Transverse colon (tissue), 4 donors: Measurements from ENCODE around the gene POLK. TPM values are rescaled to one million over a fixed set of nuclear protein-coding genes. Genes with fewer than 3 reads are reported as not detected.

Experiments
- DNase-seq: peaks from one replicate; pipeline ENCODE4 v3.0.0-alpha.2; 2019
- H3K27ac ChIP-seq, 4 donors: fragments of 200-600 bp; sonication (generic); 2 replicates each; pipeline ENCODE4 v1.5.1; 2016 to 2018; ENCODE audit warnings: inconsistent platforms in 4 of 4
- H3K27me3 ChIP-seq: fragments of 200-600 bp; sonication (generic); 2 replicates; pipeline ENCODE4 v1.5.1; 2017; ENCODE audit warnings: inconsistent platforms
- H3K36me3 ChIP-seq, 4 donors: fragments of 200-600 bp; sonication (generic); 2 replicates each; pipeline ENCODE4 v1.5.1; 2017 to 2019; ENCODE audit warnings: inconsistent platforms in 4 of 4
- H3K4me1 ChIP-seq, 4 donors: fragments of 200-600 bp; sonication (generic); 2 replicates each; pipeline ENCODE4 v1.5.1; 2017 to 2020; ENCODE audit warnings: inconsistent platforms in 4 of 4
- H3K4me3 ChIP-seq, 4 donors: fragments of 200-600 bp; sonication (generic); 1 replicate in 1 of 4; 2 replicates in 3 of 4; pipeline versions ENCODE4 v1.5.1 to v1.6.1; 2017 to 2019; ENCODE audit warnings: inconsistent platforms in 4 of 4
- H3K9me3 ChIP-seq, 2 donors: fragments of 200-600 bp; sonication (generic); 2 replicates each; pipeline ENCODE4 v1.5.1; 2017 to 2019; ENCODE audit warnings: inconsistent platforms in 2 of 2
- EP300 ChIP-seq: sonication (generic); formaldehyde crosslinking; IDR thresholded peaks from one replicate; pipeline ENCODE4 v1.6.1; 2017; ENCODE audit warnings: antibody characterized with exemption, low read depth
- POLR2A ChIP-seq: fragments of 450-650 bp; IDR thresholded peaks from one replicate; pipeline ENCODE4 v1.6.1; 2016; ENCODE audit warnings: antibody characterized with exemption, mild to moderate bottlenecking, moderate library complexity
- POLR2AphosphoS5 ChIP-seq, 3 donors: sonication (generic); formaldehyde crosslinking; IDR thresholded peaks; one replicate each; pipeline ENCODE4 v1.6.1; 2016; ENCODE audit warnings: antibody characterized with exemption in 3 of 3
- WGBS, 2 donors: methylation state at CpG; one replicate each; pipeline ENCODE4 v1.1.5; 2018; ENCODE audit warnings: low coverage in 1 of 2; 5-methylcytosine and 5-hydroxymethylcytosine counted together
- in situ Hi-C, 4 donors: fragments of 200-750 bp; cut with MboI; loops; one replicate each; pipeline versions ENCODE4 v1.15.0 to v1.15.1; 2017; ENCODE audit warnings: low sequenced_read_pairs in 3 of 4, low pct_ligation_motif_present in 1 of 4, low pct_unique_long_range_greater_than_20kb in 1 of 4
- intact Hi-C: fragments of 100-400 bp; cut with DNase I; formaldehyde crosslinking; loops from one replicate; pipeline ENCODE4 v1.15.1; 2023; ENCODE audit warnings: low total_unique reads
- total RNA-seq, 4 donors: library from RNA; depleted of rRNA; stranded (reverse); fragments of >200 nt; gene quantifications; one replicate each; pipeline ENCODE4 v1.1.0, GENCODE V29; 2016
- TF ChIP-seq, protein P1 (sequence below), 5 experiments: fragments of 200-600 bp in 3 of 5; fragments of 450-650 bp in 2 of 5; sonication (generic) in 3 of 5; IDR thresholded peaks; 1 replicate in 2 of 5; 2 replicates in 3 of 5; pipeline ENCODE4 v1.5.1; 2016 to 2017; ENCODE audit warnings: antibody characterized with exemption in 5 of 5, inconsistent platforms in 3 of 5, mild to moderate bottlenecking in 2 of 5, moderate library complexity in 1 of 5

Gene POLK
- total RNA-seq, 4 donors from 2014 or later = 5.4 to 30.2 (median 18.5) TPM

DNA sequence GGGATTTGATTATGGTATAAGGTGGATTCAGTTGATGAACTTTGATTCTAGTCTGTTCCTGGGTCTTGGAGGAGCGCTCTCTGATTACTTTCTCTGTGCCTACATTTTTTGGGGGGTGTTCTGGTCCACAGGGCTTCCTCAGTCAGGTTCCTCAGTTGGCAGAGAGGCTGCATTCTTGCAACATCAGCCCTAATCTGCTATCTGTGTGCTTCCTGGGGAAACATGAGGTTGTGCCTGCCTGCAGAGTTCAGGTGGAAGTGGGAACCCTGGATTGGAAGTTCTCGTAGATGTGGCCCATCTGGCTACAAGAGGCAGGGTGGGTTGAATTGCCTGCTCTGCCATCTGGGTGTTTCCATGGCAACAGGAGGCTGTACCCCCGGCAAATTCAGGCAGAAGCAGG, 24.5 kb downstream of the POLK start:
- Histone ChIP-seq H3K27ac (no peak overlapping the region), H3K4me3 (no peak overlapping the region), H3K36me3 (peaks cover 0 to 9% (median 0%) of the 10 kb centered on the region in 4 donors), H3K9me3 (peaks cover 0 to 11% of the 10 kb centered on the region in 2 donors), H3K4me1 (peaks cover 0 to 5% (median 2%) of the 10 kb centered on the region in 4 donors), H3K27me3 (no peaks in the 10 kb centered on the region)
- in situ Hi-C loops = no loop called here
- intact Hi-C loops = no loop called here
- TF ChIP-seq POLR2AphosphoS5 (IDR thresholded peaks at IDR 0.05) = no peak
- no peak for TF ChIP-seq POLR2A
- no peak for DNase-seq
- WGBS, 2 donors = 97% methylated on average over 3 of the region's 3 CpGs; no CpG with 5 or more reads in 1 of the 2 donors

- no peaks in the 10 kb centered on the region for H3K27me3 ChIP-seq
- TF ChIP-seq, protein P1, sequence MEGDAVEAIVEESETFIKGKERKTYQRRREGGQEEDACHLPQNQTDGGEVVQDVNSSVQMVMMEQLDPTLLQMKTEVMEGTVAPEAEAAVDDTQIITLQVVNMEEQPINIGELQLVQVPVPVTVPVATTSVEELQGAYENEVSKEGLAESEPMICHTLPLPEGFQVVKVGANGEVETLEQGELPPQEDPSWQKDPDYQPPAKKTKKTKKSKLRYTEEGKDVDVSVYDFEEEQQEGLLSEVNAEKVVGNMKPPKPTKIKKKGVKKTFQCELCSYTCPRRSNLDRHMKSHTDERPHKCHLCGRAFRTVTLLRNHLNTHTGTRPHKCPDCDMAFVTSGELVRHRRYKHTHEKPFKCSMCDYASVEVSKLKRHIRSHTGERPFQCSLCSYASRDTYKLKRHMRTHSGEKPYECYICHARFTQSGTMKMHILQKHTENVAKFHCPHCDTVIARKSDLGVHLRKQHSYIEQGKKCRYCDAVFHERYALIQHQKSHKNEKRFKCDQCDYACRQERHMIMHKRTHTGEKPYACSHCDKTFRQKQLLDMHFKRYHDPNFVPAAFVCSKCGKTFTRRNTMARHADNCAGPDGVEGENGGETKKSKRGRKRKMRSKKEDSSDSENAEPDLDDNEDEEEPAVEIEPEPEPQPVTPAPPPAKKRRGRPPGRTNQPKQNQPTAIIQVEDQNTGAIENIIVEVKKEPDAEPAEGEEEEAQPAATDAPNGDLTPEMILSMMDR (IDR thresholded peaks at IDR 0.05) = no peak
- no peak for TF ChIP-seq POLR2A
- peaks cover 0 to 11% of the 10 kb centered on the region in 2 donors for H3K9me3 ChIP-seq
- no peak overlapping the region for H3K27ac ChIP-seq
- no peak overlapping the region for H3K4me3 ChIP-seq
- peaks cover 0 to 5% (median 2%) of the 10 kb centered on the region in 4 donors for H3K4me1 ChIP-seq
- intact Hi-C loops = no loop called here
- 80 to 95% methylated on average over 2 to 5 of the region's 6 CpGs for WGBS, 2 donors
- no peak for DNase-seq
- in situ Hi-C loops = no loop called here
- peaks cover 0 to 9% (median 0%) of the 10 kb centered on the region in 4 donors for H3K36me3 ChIP-seq
These were observed 25.1 kb downstream of the POLK start for GRCh38 chr5:75536694-75537360.

- in situ Hi-C loops (no loop called here), intact Hi-C loops (no loop called here)
- Histone ChIP-seq H3K4me1 (peaks cover 0 to 5% (median 2%) of the 10 kb centered on the region in 4 donors), H3K36me3 (peaks cover 0 to 9% (median 0%) of the 10 kb centered on the region in 4 donors), H3K27me3 (no peaks in the 10 kb centered on the region), H3K9me3 (peaks cover 0 to 8% of the 10 kb centered on the region in 2 donors), H3K27ac (no peak overlapping the region), H3K4me3 (no peak overlapping the region)
- no peak for DNase-seq
- no peak for TF ChIP-seq POLR2A
- TF ChIP-seq POLR2AphosphoS5 (IDR thresholded peaks at IDR 0.05) = no peak
- TF ChIP-seq, protein P1 (IDR thresholded peaks at IDR 0.05) = no peak
- 75 to 78% methylated on average over 1 of the region's 1 CpG for WGBS, 2 donors
These were observed 26.5 kb downstream of the POLK start for GRCh38 chr5:75538211-75538610.

GRCh38 chr5:75545131-75545530, 33.4 kb downstream of the POLK start:
- in situ Hi-C loops = no loop called here
- no peaks in the 10 kb centered on the region for H3K9me3 ChIP-seq
- no peak for TF ChIP-seq POLR2A
- TF ChIP-seq, protein P1 (IDR thresholded peaks at IDR 0.05) = no peak
- no peak for TF ChIP-seq EP300
- TF ChIP-seq POLR2AphosphoS5 (IDR thresholded peaks at IDR 0.05) = no peak
- H3K4me1 ChIP-seq = no peaks in the 10 kb centered on the region
- WGBS, 2 donors = 75 to 78% methylated on average over 2 of the region's 2 CpGs
- H3K36me3 ChIP-seq = no peaks in the 10 kb centered on the region
- H3K27ac ChIP-seq = no peak overlapping the region
- no peak overlapping the region for H3K4me3 ChIP-seq
- intact Hi-C loops = no loop called here
- H3K27me3 ChIP-seq = no peaks in the 10 kb centered on the region
- no peak for DNase-seq

DNA sequence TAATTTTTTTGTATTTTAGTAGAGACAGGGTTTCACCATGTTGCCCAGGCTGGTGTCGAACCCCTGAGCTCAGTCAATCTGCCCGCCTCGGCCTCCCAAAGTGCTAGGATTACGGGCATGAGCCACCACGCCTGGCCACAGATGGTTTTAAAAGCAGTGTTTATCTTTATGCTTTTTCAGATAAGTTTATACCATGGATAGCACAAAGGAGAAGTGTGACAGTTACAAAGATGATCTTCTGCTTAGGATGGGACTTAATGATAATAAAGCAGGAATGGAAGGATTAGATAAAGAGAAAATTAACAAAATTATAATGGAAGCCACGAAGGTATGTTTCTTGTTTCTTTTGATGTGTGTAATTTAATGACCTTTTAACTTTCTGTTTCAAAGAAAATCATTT, 35.1 kb downstream of the POLK start:
- in situ Hi-C loops = no loop called here
- H3K36me3 ChIP-seq = no peaks in the 10 kb centered on the region
- H3K27me3 ChIP-seq = no peaks in the 10 kb centered on the region
- intact Hi-C loops = no loop called here
- H3K4me3 ChIP-seq = no peak overlapping the region
- WGBS, 2 donors = 89 to 95% methylated on average over 6 of the region's 6 CpGs
- H3K4me1 ChIP-seq = no peaks in the 10 kb centered on the region
- H3K27ac ChIP-seq = no peak overlapping the region
- H3K9me3 ChIP-seq = no peaks in the 10 kb centered on the region
- DNase-seq = no peak
- TF ChIP-seq POLR2AphosphoS5 (IDR thresholded peaks at IDR 0.05) (no peak), EP300 (no peak)
- TF ChIP-seq, protein P1 (IDR thresholded peaks at IDR 0.05) = no peak
